SH-SY5Y (cell line): ENCODE data around the gene NIBAN1.

Source experiments
- GATA2 ChIP-seq: IDR thresholded peaks from 2 replicates; pipeline ENCODE4 v1.6.1; 2011; ENCODE audit warnings: mild to moderate bottlenecking, low read depth, low read length
- GATA3 ChIP-seq: IDR thresholded peaks from 2 replicates; pipeline ENCODE4 v1.6.1; 2011; ENCODE audit warnings: low read depth, mild to moderate bottlenecking, low read length, moderate library complexity

DNA sequence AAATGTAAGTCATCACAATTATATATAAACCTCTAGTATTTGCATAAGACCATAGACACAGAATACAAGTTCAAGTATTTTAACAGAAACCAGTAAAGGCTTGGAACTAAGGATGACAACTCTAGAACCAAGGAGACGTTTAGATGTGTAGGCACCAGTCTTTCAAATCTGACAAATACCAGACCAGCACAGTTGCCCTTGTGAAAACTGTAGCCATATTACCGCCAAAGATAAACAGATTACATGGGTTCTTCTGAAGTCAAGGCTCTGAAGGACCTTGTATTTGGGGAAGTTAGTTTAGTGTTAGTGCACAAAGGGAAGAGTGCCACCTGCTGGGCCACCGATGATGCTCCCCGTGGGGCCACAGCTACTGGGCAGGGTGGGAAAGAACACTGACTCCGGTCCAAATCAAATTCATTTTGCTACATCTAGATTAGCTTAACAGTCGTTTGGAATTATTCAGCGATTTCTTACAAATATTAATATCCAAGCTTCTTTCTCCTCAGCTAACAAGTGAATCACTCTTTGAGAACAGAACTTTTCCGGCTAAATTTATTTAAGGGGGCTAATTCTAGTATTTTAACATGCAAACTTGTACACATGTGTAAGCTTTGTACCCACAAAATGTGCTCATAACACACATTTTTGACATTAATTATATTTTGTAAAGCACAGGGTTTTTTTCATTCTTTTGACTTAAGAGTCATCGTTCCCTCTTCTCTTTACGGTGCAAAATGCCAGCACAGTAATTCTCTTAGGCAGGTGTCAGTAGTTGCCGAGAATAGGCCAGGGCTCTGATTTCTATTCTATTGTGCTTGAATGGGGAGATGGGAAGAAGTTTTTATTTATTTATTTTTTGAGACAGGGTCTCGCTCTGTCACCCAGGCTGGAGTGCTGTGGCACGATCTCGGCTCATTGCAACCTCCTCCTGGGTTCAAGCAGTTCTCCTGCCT is 8.0 kb upstream of the NIBAN1 start:
- TF ChIP-seq GATA2 (no peak), GATA3 (no peak)
